A549 (cell line): ENCODE results near the gene BEND7.

Experiments used
- CTCF ChIP-seq: fragments of >200 bp; sonication (Bioruptor Twin); formaldehyde crosslinking; IDR thresholded peaks from 3 replicates; pipeline ENCODE4 v1.5.1; 2016
- MAFK ChIP-seq: fragments of 450-650 bp; IDR thresholded peaks from 2 replicates; pipeline ENCODE4 v1.6.1; 2014; ENCODE audit not compliant: partially characterized antibody
- MAZ ChIP-seq: fragments of 150-350 bp; IDR thresholded peaks from 2 replicates; pipeline ENCODE4 v1.6.1; 2014; ENCODE audit warnings: antibody characterized with exemption, low read depth, low read length, borderline replicate concordance
- MYC ChIP-seq: IDR thresholded peaks from 2 replicates; pipeline ENCODE4 v1.6.1; 2012; ENCODE audit warnings: mild to moderate bottlenecking, inconsistent platforms, low read length, improper control_type of control experiment, borderline replicate concordance
- POLR2A ChIP-seq: IDR thresholded peaks from 2 replicates; pipeline ENCODE4 v1.6.1; 2012; ENCODE audit warnings: mild to moderate bottlenecking, low read length
- RAD21 ChIP-seq, 2 experiments: fragments of >200 bp in 1 of 2; sonication (Bioruptor Twin) in 1 of 2; formaldehyde crosslinking in 1 of 2; IDR thresholded peaks in 1 of 2; conservative IDR thresholded peaks in 1 of 2; 2 replicates in 1 of 2; 3 replicates in 1 of 2; pipeline ENCODE4 v1.6.1; 2012 to 2018; ENCODE audit warnings: inconsistent platforms in 1 of 2
- RARB ChIP-seq: fragments of 250-450 bp; sonication (Bioruptor Pico); IDR thresholded peaks from 2 replicates; pipeline ENCODE4 v1.8.0; 2021; ENCODE audit warnings: mild to moderate bottlenecking, moderate library complexity
- REST ChIP-seq: fragments of 200-600 bp; sonication (generic); IDR thresholded peaks from 2 replicates; pipeline ENCODE4 v1.6.1; 2016; ENCODE audit warnings: antibody characterized with exemption, mild to moderate bottlenecking, moderate library complexity
- ZFP36 ChIP-seq: fragments of 450-650 bp; IDR thresholded peaks from 2 replicates; pipeline ENCODE4 v1.6.1; 2014; ENCODE audit warnings: borderline replicate concordance; ENCODE audit not compliant: partially characterized antibody
- ZNF302 ChIP-seq: fragments of 250-450 bp; sonication (Bioruptor Pico); IDR thresholded peaks from 2 replicates; pipeline ENCODE4 v1.9.0; 2021; ENCODE audit warnings: inconsistent platforms, mild to moderate bottlenecking, moderate library complexity

- no peak for TF ChIP-seq MAZ
- no peak for TF ChIP-seq MYC
- TF ChIP-seq MAFK: no peak
- TF ChIP-seq ZFP36: no peak
- TF ChIP-seq RAD21 (conservative IDR thresholded peaks at IDR 0.05 in 1 of 2, IDR thresholded peaks at IDR 0.05 in 1 of 2): no peak
- no peak for TF ChIP-seq ZNF302
- no peak for TF ChIP-seq REST
- TF ChIP-seq POLR2A: no peak
- TF ChIP-seq CTCF: no peak
- TF ChIP-seq RARB (CRISPR knock-in tag): no peak
These were observed 83.0 kb downstream of the BEND7 start for GRCh38 chr10:13445656-13446400.
